H1 (cell line): ENCODE results near the gene VSTM4. TPM values are rescaled to one million over a fixed set of nuclear protein-coding genes. Genes with fewer than 3 reads are reported as not detected.

Experiments used
- CTCF ChIA-PET: fragments of 300-600 bp; sonication (Branson Sonifier 250); formaldehyde crosslinking; loops from one replicate; lab custom pipeline; 2021; ENCODE audit not compliant: partially characterized antibody; lab: Charles Lee
- POLR2A ChIA-PET: fragments of 300-600 bp; sonication (Branson Sonifier 250); formaldehyde crosslinking; loops from one replicate; lab custom pipeline; 2021; ENCODE audit warnings: inconsistent platforms; ENCODE audit not compliant: partially characterized antibody; lab: Charles Lee
- DNase-seq, 2 experiments: peaks; one replicate each; pipeline versions ENCODE4 v3.0.0 to v3.0.0-alpha.2; 2010 to 2022; ENCODE audit warnings: low spot score in 2 of 2, low read depth in 1 of 2, mixed read lengths in 1 of 2
- FAIRE-seq: peaks from 2 replicates; lab custom pipeline; 2011; peaks lifted over from hg19 to GRCh38; lab: Jason Lieb, UNC
- H2AFZ ChIP-seq: 2 replicates; pipeline ENCODE4 v1.8.1; 2012; ENCODE audit warnings: low read length, inconsistent platforms
- H2AK5ac ChIP-seq: 2 replicates; pipeline ENCODE4 v1.6.1; 2013; ENCODE audit warnings: low read depth, low read length
- H2BK120ac ChIP-seq: replicated peaks from 2 replicates; pipeline ENCODE3; 2013; ENCODE audit warnings: low read depth, low read length, inconsistent platforms
- H2BK12ac ChIP-seq: 2 replicates; pipeline ENCODE4 v1.6.1; 2013; ENCODE audit warnings: low read depth, low read length
- H2BK15ac ChIP-seq: 2 replicates; pipeline ENCODE4 v1.6.1; 2013; ENCODE audit warnings: low read length
- H2BK20ac ChIP-seq: 2 replicates; pipeline ENCODE4 v1.6.1; 2013; ENCODE audit warnings: low read length
- H2BK5ac ChIP-seq: 2 replicates; pipeline ENCODE4 v1.6.1; 2013; ENCODE audit warnings: low read depth, low read length
- H3K14ac ChIP-seq: 2 replicates; pipeline ENCODE4 v1.6.1; 2013; ENCODE audit warnings: inconsistent platforms; ENCODE audit not compliant: insufficient read length
- H3K18ac ChIP-seq: 2 replicates; pipeline ENCODE4 v1.6.1; 2013; ENCODE audit warnings: low read length; ENCODE audit errors: extremely low read depth
- H3K23ac ChIP-seq: 2 replicates; pipeline ENCODE4 v1.6.1; 2013; ENCODE audit warnings: inconsistent platforms; ENCODE audit not compliant: insufficient read length
- H3K23me2 ChIP-seq: 2 replicates; pipeline ENCODE4 v1.6.1; 2013; ENCODE audit warnings: low read depth, low read length
- H3K27ac ChIP-seq: 2 replicates; pipeline ENCODE4 v1.6.1; 2011; ENCODE audit warnings: low read depth, low read length, inconsistent platforms
- H3K27me3 ChIP-seq, 4 experiments: replicated peaks in 1 of 4; 1 replicate in 1 of 4; 2 replicates in 3 of 4; pipeline versions ENCODE4 v1.6.1 to v1.8.1; 2011 to 2013; ENCODE audit warnings: low read length in 3 of 4, mild to moderate bottlenecking in 3 of 4, inconsistent platforms in 2 of 4, mixed read lengths in 2 of 4, moderate library complexity in 1 of 4; ENCODE audit not compliant: control insufficient read depth in 3 of 4, insufficient read depth in 3 of 4; ENCODE audit errors: extremely low read depth in 1 of 4
- H3K36me3 ChIP-seq, 4 experiments: 2 replicates each; pipeline versions ENCODE4 v1.6.1 to v1.8.1; 2011 to 2013; ENCODE audit warnings: mild to moderate bottlenecking in 4 of 4, low read length in 3 of 4, moderate library complexity in 2 of 4, control low read depth in 1 of 4, inconsistent platforms in 1 of 4; ENCODE audit not compliant: insufficient read depth in 4 of 4, control insufficient read depth in 2 of 4
- H3K4ac ChIP-seq: replicated peaks from 2 replicates; pipeline ENCODE3; 2013; ENCODE audit warnings: low read length, low read depth, mixed read lengths, inconsistent platforms; ENCODE audit not compliant: insufficient read length
- H3K4me1 ChIP-seq, 4 experiments: replicated peaks in 1 of 4; 1 replicate in 1 of 4; 2 replicates in 3 of 4; pipeline versions ENCODE4 v1.6.1 to v1.8.1; 2011 to 2013; ENCODE audit warnings: low read length in 3 of 4, inconsistent platforms in 2 of 4, mixed read lengths in 1 of 4; ENCODE audit not compliant: insufficient read depth in 4 of 4, control insufficient read depth in 3 of 4
- H3K4me2 ChIP-seq, 2 experiments: 2 replicates each; pipeline versions ENCODE4 v1.6.1 to v1.8.1; 2011 to 2013; ENCODE audit warnings: low read depth in 2 of 2, low read length in 2 of 2, control low read depth in 1 of 2, inconsistent platforms in 1 of 2, mild to moderate bottlenecking in 1 of 2; ENCODE audit not compliant: insufficient read depth in 1 of 2
- H3K4me3 ChIP-seq, 4 experiments: fragments of 200-600, 300-600 bp in 1 of 4; sonication (generic), shearing (Covaris generic), sonication (Bioruptor Twin) in 1 of 4; 2 replicates each; pipeline versions ENCODE4 v1.5.1 to v1.8.1; 2011 to 2016; ENCODE audit warnings: low read length in 4 of 4, low read depth in 3 of 4, control low read depth in 2 of 4, inconsistent platforms in 2 of 4, mild to moderate bottlenecking in 2 of 4, mixed read lengths in 1 of 4, moderate library complexity in 1 of 4; ENCODE audit not compliant: insufficient read depth in 2 of 4; ENCODE audit errors: extremely low read depth in 1 of 4
- H3K56ac ChIP-seq: replicated peaks from 2 replicates; pipeline ENCODE3; 2013; ENCODE audit warnings: low read depth, mild to moderate bottlenecking, mixed read lengths, low read length, inconsistent platforms; ENCODE audit not compliant: insufficient read length
- H3K79me1 ChIP-seq: 2 replicates; pipeline ENCODE4 v1.6.1; 2013; ENCODE audit warnings: low read depth, low read length, control low read depth
- H3K79me2 ChIP-seq, 2 experiments: 2 replicates each; pipeline versions ENCODE4 v1.6.1 to v1.8.1; 2012 to 2013; ENCODE audit warnings: low read length in 2 of 2, mild to moderate bottlenecking in 2 of 2, inconsistent platforms in 1 of 2; ENCODE audit not compliant: insufficient read depth in 2 of 2, control insufficient read depth in 1 of 2
- H3K9ac ChIP-seq, 4 experiments: replicated peaks in 1 of 4; 1 replicate in 1 of 4; 2 replicates in 3 of 4; pipeline versions ENCODE4 v1.6.1 to v1.8.1; 2011 to 2013; ENCODE audit warnings: low read depth in 3 of 4, low read length in 3 of 4, control low read depth in 2 of 4, mild to moderate bottlenecking in 2 of 4, moderate library complexity in 2 of 4, inconsistent platforms in 1 of 4; ENCODE audit errors: extremely low read depth in 1 of 4
- H3K9me3 ChIP-seq, 2 experiments: 2 replicates each; pipeline versions ENCODE4 v1.6.1 to v1.8.1; 2012 to 2013; ENCODE audit warnings: mild to moderate bottlenecking in 2 of 2, moderate library complexity in 2 of 2, control low read depth in 1 of 2, inconsistent platforms in 1 of 2, low read depth in 1 of 2, low read length in 1 of 2, mixed read lengths in 1 of 2; ENCODE audit not compliant: insufficient read depth in 2 of 2
- H4K20me1 ChIP-seq, 2 experiments: replicated peaks in 1 of 2; 2 replicates each; pipeline versions ENCODE3 to v1.8.1; 2011 to 2013; ENCODE audit warnings: inconsistent platforms in 2 of 2, low read length in 2 of 2, mild to moderate bottlenecking in 1 of 2; ENCODE audit not compliant: insufficient read depth in 2 of 2, control insufficient read depth in 1 of 2
- H4K5ac ChIP-seq: 2 replicates; pipeline ENCODE4 v1.6.1; 2013; ENCODE audit warnings: low read length, low read depth, mixed read lengths, inconsistent platforms; ENCODE audit not compliant: insufficient read length
- H4K8ac ChIP-seq: 2 replicates; pipeline ENCODE4 v1.8.0; 2013; ENCODE audit warnings: mild to moderate bottlenecking, moderate library complexity, low read length, inconsistent platforms; ENCODE audit not compliant: insufficient read depth; ENCODE audit errors: extremely low read depth
- H4K91ac ChIP-seq: replicated peaks from 2 replicates; pipeline ENCODE3; 2013; ENCODE audit warnings: low read length, mixed read lengths, inconsistent platforms; ENCODE audit not compliant: insufficient read length
- BCL11A ChIP-seq, 2 experiments: IDR thresholded peaks; one replicate each; pipeline ENCODE4 v1.6.1; 2011; ENCODE audit warnings: low read depth in 2 of 2, low read length in 2 of 2, mild to moderate bottlenecking in 2 of 2
- CEBPB ChIP-seq: IDR thresholded peaks from 2 replicates; pipeline ENCODE4 v1.6.1; 2012; ENCODE audit warnings: low read depth, low read length
- CREB1 ChIP-seq: IDR thresholded peaks from 2 replicates; pipeline ENCODE4 v1.6.1; 2012; ENCODE audit warnings: inconsistent platforms
- RAD21 ChIP-seq, 2 experiments: IDR thresholded peaks in 1 of 2; conservative IDR thresholded peaks in 1 of 2; 2 replicates each; pipeline ENCODE4 v1.6.1; 2011; ENCODE audit warnings: low read depth in 2 of 2, low read length in 2 of 2, improper control_type of control experiment in 1 of 2, inconsistent platforms in 1 of 2, mild to moderate bottlenecking in 1 of 2, moderate library complexity in 1 of 2
- SAP30 ChIP-seq: fragments of 300-600 bp; sonication (generic); IDR thresholded peaks from 2 replicates; pipeline ENCODE4 v1.7.1; 2012; ENCODE audit warnings: low read length, moderate library complexity, mild to moderate bottlenecking, inconsistent platforms; ENCODE audit not compliant: insufficient read depth, insufficient replicate concordance
- TAF1 ChIP-seq: IDR thresholded peaks from 2 replicates; pipeline ENCODE4 v1.6.1; 2011; ENCODE audit warnings: mild to moderate bottlenecking, low read depth, low read length
- WGBS, 2 experiments: shearing (Covaris generic) in 1 of 2; methylation state at CpG; one replicate each; pipeline versions ENCODE4 v1.1.6 to v1.1.7; 2013 to 2015; ENCODE audit warnings: low lambda C conversion rate in 2 of 2, mixed read lengths in 2 of 2, inconsistent platforms in 1 of 2, low coverage in 1 of 2, missing lambda C conversion rate in 1 of 2; ENCODE audit not compliant: insufficient replicate concordance in 2 of 2, insufficient coverage in 1 of 2, insufficient read length in 1 of 2; ENCODE audit errors: extremely low coverage in 1 of 2, missing lambda C conversion rate in 1 of 2; 5-methylcytosine and 5-hydroxymethylcytosine counted together
- polyA plus RNA-seq, 7 experiments: library from polyadenylated mRNA; depleted of rRNA in 3 of 7; stranded (reverse) in 5 of 7; unstranded in 2 of 7; fragments of >200 nt in 5 of 7; fragments of 200-250 nt in 2 of 7; gene quantifications; 1 replicate in 5 of 7; 2 replicates in 1 of 7; 4 replicates in 1 of 7; pipeline versions ENCODE4 v1.2.1 to v1.2.3, GENCODE V29; 2011 to 2013; ENCODE audit warnings: missing spikeins in 2 of 7, mixed read lengths in 2 of 7
- total RNA-seq: library from RNA; stranded (reverse); fragmentation: NEBNext Ultra II Directional; extraction: Animal tissue kit (Norgen Biotek cat#: 25700); gene quantifications from 2 replicates; pipeline ENCODE4 v1.2.1, GENCODE V29; 2021

VSTM4 gene
- total and polyA plus RNA-seq, 2 of the 8 experiments (the other 6 are each of a cell fraction or from before 2014, with no cell fraction given): 0.48 to 0.73 TPM

DNA sequence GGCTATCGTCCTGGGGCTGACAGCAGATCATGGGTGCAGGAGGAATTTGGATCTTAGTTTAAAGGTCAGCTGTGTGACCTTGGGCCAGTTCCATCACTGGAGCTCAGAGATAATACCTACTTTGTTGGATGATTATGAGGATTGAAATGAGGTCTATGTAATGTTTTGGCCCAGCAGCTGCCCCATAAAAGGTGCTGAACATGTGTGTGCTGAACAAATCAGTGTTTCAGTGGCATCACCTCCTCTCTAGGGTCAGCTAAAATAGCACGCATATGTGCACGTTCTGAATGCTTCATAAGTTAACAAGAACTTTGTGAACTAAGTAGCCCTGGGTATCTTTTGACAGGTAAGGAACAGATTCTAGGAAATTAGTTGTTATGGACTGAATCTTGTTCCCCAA, 90.8 kb downstream of the VSTM4 start:
- POLR2A ChIA-PET: no interaction called here
- no peaks in the 10 kb centered on the region for H4K20me1 ChIP-seq
- FAIRE-seq: no peak
- H2BK120ac ChIP-seq: no peak overlapping the region
- no peak overlapping the region for H3K56ac ChIP-seq
- no peaks in the 10 kb centered on the region for H3K79me1 ChIP-seq
- no peak overlapping the region for H4K5ac ChIP-seq
- H2BK5ac ChIP-seq: no peak overlapping the region
- no peak overlapping the region for H3K18ac ChIP-seq
- no peak overlapping the region for H2BK15ac ChIP-seq
- no peak overlapping the region for H3K4me2 ChIP-seq
- no peaks in the 10 kb centered on the region for H3K23me2 ChIP-seq
- no peaks in the 10 kb centered on the region for H3K79me2 ChIP-seq
- no peak overlapping the region for H3K14ac ChIP-seq
- H3K36me3 ChIP-seq: no peaks in the 10 kb centered on the region
- no peaks in the 10 kb centered on the region for H3K27me3 ChIP-seq
- no peak for DNase-seq
- no peak overlapping the region for H2AK5ac ChIP-seq
- H3K27ac ChIP-seq: no peak overlapping the region
- no peak overlapping the region for H2AFZ ChIP-seq
- CTCF ChIA-PET: interaction anchor here (1.4 to 2.1 kb wide), 3 partner anchors 14 to 140 kb away, joined by 4 to 5 read pairs (median 4); no protein-coding TSS in a partner anchor
- H2BK12ac ChIP-seq: no peak overlapping the region
- H4K91ac ChIP-seq: no peak overlapping the region
- H4K8ac ChIP-seq: no peak overlapping the region
- WGBS, 2 experiments: 87% methylated on average over 3 of the region's 3 CpGs; no CpG with 5 or more reads in 1 of the 2 experiments
- H3K9me3 ChIP-seq: no peaks in the 10 kb centered on the region
- no peaks in the 10 kb centered on the region for H3K4me1 ChIP-seq
- no peak overlapping the region for H3K9ac ChIP-seq
- H3K4ac ChIP-seq: no peak overlapping the region
- no peak overlapping the region for H3K4me3 ChIP-seq
- H3K23ac ChIP-seq: no peak overlapping the region
- no peak overlapping the region for H2BK20ac ChIP-seq
- no peak for TF ChIP-seq CEBPB
- no peak for TF ChIP-seq RAD21 (IDR thresholded peaks at IDR 0.05 in 1 of 2, conservative IDR thresholded peaks at IDR 0.05 in 1 of 2; ENCODE audit: low read depth in 2 of 2, low read length in 2 of 2)
- no peak for TF ChIP-seq TAF1
- TF ChIP-seq CREB1: no peak
- no peak for TF ChIP-seq BCL11A (IDR thresholded peaks at IDR 0.05; ENCODE audit: low read depth in 2 of 2, low read length in 2 of 2)
- no peak for TF ChIP-seq SAP30
